Right lobe of liver (tissue), 6 donors: ENCODE results near the gene SLC9A3. TPM values are rescaled to one million over a fixed set of nuclear protein-coding genes. Genes with fewer than 3 reads are reported as not detected.

ENCODE experiments used
- ATAC-seq, 4 donors: fragments of 200-7000 bp; cut with Tn5 transposase; one replicate each; pipeline ENCODE4 v1.9.1; 2020; ENCODE audit warnings: mild to moderate bottlenecking in 4 of 4, moderate library complexity in 4 of 4
- DNase-seq, 3 donors: peaks; one replicate each; pipeline ENCODE4 v3.0.0-alpha.2; 2020
- H3K27ac ChIP-seq, 3 donors: fragments of 200-600 bp; one replicate each; pipeline ENCODE4 v1.8.0; 2022
- H3K27me3 ChIP-seq, 2 donors: fragments of 200-600 bp; one replicate each; pipeline ENCODE4 v1.8.0; 2022
- H3K36me3 ChIP-seq, 4 donors: fragments of 200-600 bp; sonication (generic) in 1 of 4; one replicate each; pipeline versions ENCODE4 v1.5.1 to v1.8.0; 2017 to 2022; ENCODE audit warnings: control low read depth in 1 of 4
- H3K4me1 ChIP-seq, 4 donors: fragments of 200-600 bp; sonication (generic) in 1 of 4; one replicate each; pipeline versions ENCODE4 v1.5.1 to v1.8.0; 2017 to 2022; ENCODE audit warnings: control low read depth in 1 of 4
- H3K4me3 ChIP-seq, 3 donors: fragments of 200-600 bp; one replicate each; pipeline ENCODE4 v1.8.0; 2022
- H3K9me3 ChIP-seq, 4 donors: fragments of 200-600 bp; sonication (generic) in 1 of 4; one replicate each; pipeline versions ENCODE4 v1.5.1 to v1.8.0; 2017 to 2022; ENCODE audit warnings: control low read depth in 1 of 4
- POLR2A ChIP-seq: fragments of 450-650 bp; IDR thresholded peaks from one replicate; pipeline ENCODE4 v1.6.1; 2017; ENCODE audit warnings: antibody characterized with exemption, mild to moderate bottlenecking
- WGBS: methylation state at CpG from one replicate; pipeline ENCODE4 v1.1.6; 2018; ENCODE audit warnings: low coverage, low lambda C conversion rate; ENCODE audit not compliant: insufficient coverage; ENCODE audit errors: missing lambda C conversion rate; 5-methylcytosine and 5-hydroxymethylcytosine counted together
- intact Hi-C, 2 donors: fragments of 100-400 bp; cut with DNase I; formaldehyde crosslinking; loops; one replicate each; pipeline versions ENCODE4 v1.11.2 to v1.14.1; 2022
- total RNA-seq, 6 experiments: library from RNA; depleted of rRNA in 2 of 6; stranded (reverse); fragments of >200 nt in 2 of 6; fragmentation: NEBNext Ultra II Directional in 3 of 6; extraction: Animal tissue kit (Norgen Biotek cat#: 25700) in 3 of 6; gene quantifications; one replicate each; pipeline versions ENCODE4 v1.1.0 to v1.2.4, GENCODE V29; 2016 to 2023
- TF ChIP-seq, protein P1 (sequence below), 4 donors: fragments of 200-600 bp in 3 of 4; fragments of 450-650 bp in 1 of 4; IDR thresholded peaks; one replicate each; pipeline versions ENCODE4 v1.5.1 to v1.8.0; 2016 to 2022; ENCODE audit warnings: antibody characterized with exemption in 4 of 4, mild to moderate bottlenecking in 2 of 4
- donor health status: DM: no; HTN: yes; CAD: no.
- donor health status: DM: no; HTN: no; CAD: no.
- donor health status: DM: no; HTN: no; CAD: no.
- donor health status: DM: no; HTN: yes; CAD: no.
- donor health status: DM: no; HTN: yes; CAD: no.

SLC9A3 gene
- total RNA-seq, 6 experiments from 2014 or later, result 0.32 to 1.8 (median 0.46) TPM

DNA sequence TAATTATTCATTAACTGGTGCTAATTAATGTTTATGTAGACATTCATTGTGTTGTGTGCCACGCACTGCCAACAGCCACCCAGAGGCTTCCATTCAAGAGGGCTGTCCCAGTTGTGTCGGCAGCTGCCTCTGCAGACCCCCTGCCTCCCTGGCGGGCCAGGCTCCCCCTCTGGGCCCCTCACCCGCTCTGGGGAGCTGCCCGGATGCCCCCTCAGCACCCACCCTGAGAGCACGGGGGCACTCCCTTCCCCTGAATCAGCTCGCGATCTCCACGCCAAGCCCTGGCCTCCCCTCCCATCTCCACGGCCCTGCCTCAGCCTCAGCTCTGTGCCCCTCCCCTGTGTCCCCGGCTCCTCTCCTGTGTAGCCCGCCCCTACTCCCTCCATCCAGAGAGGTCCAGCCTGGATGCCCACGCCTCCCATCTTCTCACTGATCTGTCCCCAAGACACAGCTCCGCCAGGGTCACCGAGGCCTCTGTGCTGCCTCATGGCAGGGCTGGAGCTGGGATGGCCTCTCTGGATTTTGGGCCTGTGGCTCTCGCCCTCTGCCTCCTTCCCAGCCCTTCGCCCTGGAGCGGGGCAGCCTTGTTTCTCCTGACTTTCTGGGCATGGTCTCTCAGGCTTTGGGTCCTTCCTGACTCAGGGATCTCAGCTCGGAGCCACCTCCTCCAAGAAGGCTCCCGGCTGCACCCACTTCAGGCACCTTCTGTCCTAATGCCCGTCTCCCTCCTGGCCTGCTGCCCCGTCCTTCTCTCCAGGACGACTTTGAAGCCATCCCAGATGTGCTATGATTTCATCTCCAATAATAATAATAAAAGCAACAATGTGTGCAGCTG lies 16.0 kb upstream of the SLC9A3 start:
- no peak overlapping the region for H3K4me3 ChIP-seq
- ATAC-seq, result no peak
- no peaks in the 10 kb centered on the region for H3K36me3 ChIP-seq
- intact Hi-C loops, result no loop called here
- H3K27ac ChIP-seq, result no peak overlapping the region
- no peaks in the 10 kb centered on the region for H3K27me3 ChIP-seq
- TF ChIP-seq, protein P1, sequence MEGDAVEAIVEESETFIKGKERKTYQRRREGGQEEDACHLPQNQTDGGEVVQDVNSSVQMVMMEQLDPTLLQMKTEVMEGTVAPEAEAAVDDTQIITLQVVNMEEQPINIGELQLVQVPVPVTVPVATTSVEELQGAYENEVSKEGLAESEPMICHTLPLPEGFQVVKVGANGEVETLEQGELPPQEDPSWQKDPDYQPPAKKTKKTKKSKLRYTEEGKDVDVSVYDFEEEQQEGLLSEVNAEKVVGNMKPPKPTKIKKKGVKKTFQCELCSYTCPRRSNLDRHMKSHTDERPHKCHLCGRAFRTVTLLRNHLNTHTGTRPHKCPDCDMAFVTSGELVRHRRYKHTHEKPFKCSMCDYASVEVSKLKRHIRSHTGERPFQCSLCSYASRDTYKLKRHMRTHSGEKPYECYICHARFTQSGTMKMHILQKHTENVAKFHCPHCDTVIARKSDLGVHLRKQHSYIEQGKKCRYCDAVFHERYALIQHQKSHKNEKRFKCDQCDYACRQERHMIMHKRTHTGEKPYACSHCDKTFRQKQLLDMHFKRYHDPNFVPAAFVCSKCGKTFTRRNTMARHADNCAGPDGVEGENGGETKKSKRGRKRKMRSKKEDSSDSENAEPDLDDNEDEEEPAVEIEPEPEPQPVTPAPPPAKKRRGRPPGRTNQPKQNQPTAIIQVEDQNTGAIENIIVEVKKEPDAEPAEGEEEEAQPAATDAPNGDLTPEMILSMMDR (IDR thresholded peaks at IDR 0.05), result no peak
- TF ChIP-seq POLR2A, result no peak
- 49% methylated on average over 17 of the region's 23 CpGs for WGBS
- peak in 2 of 3 donors; percentile 15 to 39 for DNase-seq
- H3K9me3 ChIP-seq, result no peaks in the 10 kb centered on the region
- H3K4me1 ChIP-seq, result no peaks in the 10 kb centered on the region

DNA sequence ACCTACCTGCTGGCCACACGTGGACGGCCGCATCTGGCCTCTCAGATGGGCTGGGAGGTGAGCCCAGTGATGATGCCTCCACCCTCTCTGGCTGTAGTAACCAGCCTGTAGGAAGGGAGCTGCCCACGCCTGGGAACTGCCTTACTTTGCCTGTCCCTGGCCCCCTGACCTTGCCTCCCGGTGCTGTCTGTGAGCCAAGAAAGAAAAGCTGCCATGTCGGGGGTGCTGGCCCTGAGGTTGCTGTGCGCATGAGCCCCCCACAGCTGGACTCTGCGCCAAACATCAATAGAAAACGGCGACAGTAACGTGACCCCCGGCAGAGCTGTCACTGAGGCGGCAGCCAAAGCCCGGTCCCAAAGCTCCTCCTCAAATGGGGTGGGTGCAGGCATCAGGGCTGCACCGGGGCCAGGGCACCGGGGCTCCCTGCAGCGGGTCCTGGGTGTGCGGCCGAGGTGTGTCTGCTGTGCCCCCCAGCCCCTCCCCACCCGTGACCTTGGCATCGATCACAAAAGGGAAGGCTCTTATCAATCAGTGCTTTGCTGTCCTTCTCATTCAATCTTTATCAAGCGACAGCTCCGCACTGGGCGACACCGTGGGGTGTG lies 15.3 kb upstream of the SLC9A3 start:
- Histone ChIP-seq H3K27me3 (no peaks in the 10 kb centered on the region), H3K36me3 (no peaks in the 10 kb centered on the region), H3K4me3 (no peak overlapping the region), H3K27ac (no peak overlapping the region), H3K9me3 (no peaks in the 10 kb centered on the region), H3K4me1 (no peaks in the 10 kb centered on the region)
- TF ChIP-seq POLR2A, result no peak
- TF ChIP-seq, protein P1 (IDR thresholded peaks at IDR 0.05), result no peak
- WGBS, result 6% methylated on average over 5 of the region's 25 CpGs
- DNase-seq, result peak in 1 of 3 donors; percentile 16
- no peak for ATAC-seq
- intact Hi-C loops, result no loop called here

DNA sequence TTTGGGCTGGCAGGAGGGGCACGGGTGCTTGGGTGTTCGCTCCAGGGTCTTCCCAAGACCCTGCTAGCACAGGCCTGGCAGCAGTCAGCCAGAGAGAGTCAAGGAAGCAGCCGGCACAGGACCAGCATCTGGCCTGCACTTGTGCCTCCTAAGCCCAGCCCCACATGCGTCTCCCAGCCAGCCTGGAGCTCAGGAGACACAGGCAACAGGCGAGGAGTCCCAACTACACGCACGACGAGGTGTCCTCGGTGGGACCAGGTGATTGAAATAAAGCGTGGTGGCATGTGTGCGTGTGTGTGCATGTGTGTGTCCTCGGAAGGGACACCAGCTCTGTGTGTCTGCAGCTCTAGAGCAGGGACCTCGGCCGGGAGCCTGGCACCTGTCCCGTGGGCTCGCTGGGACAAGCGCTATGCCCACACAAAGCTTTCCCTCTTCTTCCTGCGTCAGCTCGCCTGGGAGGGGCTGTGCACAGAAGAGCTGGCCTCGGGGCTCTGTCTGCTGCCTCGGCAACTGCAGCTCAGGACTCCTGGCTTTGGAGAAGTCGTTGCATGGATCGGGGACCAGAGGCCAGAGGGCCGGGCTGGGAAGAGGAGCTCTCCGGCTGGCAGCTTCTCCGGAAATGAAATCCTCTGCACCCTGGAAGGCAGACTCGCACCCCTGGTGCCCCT lies 14.7 kb upstream of the SLC9A3 start:
- ATAC-seq, result no peak
- peak in 2 of 3 donors; percentile 16 to 47 for DNase-seq
- Histone ChIP-seq H3K27me3 (no peaks in the 10 kb centered on the region), H3K27ac (no peak overlapping the region), H3K4me1 (no peaks in the 10 kb centered on the region), H3K9me3 (no peaks in the 10 kb centered on the region), H3K4me3 (no peak overlapping the region), H3K36me3 (no peaks in the 10 kb centered on the region)
- intact Hi-C loops, result no loop called here
- TF ChIP-seq, protein P1 (IDR thresholded peaks at IDR 0.05), result no peak
- no peak for TF ChIP-seq POLR2A
- 0% methylated on average over 1 of the region's 27 CpGs for WGBS

DNA sequence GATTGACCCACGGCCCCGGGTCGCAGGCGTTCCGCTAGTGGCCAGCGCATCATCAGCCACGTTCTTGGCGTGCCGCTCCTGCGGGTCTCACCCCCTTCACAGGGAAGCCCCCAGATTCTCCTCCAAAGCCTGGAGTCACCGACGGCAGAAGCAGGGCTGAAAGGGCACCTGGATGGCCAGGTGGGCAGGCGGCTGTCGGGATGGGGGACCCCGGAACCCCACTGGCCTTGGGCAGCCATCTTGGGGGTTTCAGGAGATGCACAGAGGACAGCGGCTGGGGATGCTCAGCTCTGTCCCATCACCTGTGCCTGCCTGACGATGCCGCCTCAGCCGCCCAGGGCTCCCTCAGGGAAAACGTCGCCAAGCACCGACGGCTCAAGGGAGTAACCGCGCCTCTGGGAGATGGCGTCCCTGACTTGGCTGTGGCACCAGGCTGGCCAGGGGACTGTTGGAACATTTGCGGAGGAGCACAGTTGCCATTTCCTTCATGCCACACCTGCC lies 14.1 kb upstream of the SLC9A3 start:
- intact Hi-C loops, result no loop called here
- no peak overlapping the region for H3K27ac ChIP-seq
- H3K4me3 ChIP-seq, result no peak overlapping the region
- H3K36me3 ChIP-seq, result no peaks in the 10 kb centered on the region
- WGBS, result 85% methylated on average over 9 of the region's 27 CpGs
- TF ChIP-seq, protein P1 (IDR thresholded peaks at IDR 0.05), result no peak
- no peak for TF ChIP-seq POLR2A
- ATAC-seq (no peak), DNase-seq (peak in 2 of 3 donors; percentile 9 to 50)
- H3K9me3 ChIP-seq, result no peaks in the 10 kb centered on the region
- H3K4me1 ChIP-seq, result no peaks in the 10 kb centered on the region
- H3K27me3 ChIP-seq, result no peaks in the 10 kb centered on the region
